HG03108 (cell line): ENCODE results near the gene FBXO41.

Experiments
- ATAC-seq: cut with Tn5 transposase; IDR thresholded peaks from one replicate; pipeline ENCODE4 v1.9.1; 2021; ENCODE audit warnings: moderate library complexity; ENCODE audit not compliant: unreplicated experiment

FBXO41 gene, protein sequence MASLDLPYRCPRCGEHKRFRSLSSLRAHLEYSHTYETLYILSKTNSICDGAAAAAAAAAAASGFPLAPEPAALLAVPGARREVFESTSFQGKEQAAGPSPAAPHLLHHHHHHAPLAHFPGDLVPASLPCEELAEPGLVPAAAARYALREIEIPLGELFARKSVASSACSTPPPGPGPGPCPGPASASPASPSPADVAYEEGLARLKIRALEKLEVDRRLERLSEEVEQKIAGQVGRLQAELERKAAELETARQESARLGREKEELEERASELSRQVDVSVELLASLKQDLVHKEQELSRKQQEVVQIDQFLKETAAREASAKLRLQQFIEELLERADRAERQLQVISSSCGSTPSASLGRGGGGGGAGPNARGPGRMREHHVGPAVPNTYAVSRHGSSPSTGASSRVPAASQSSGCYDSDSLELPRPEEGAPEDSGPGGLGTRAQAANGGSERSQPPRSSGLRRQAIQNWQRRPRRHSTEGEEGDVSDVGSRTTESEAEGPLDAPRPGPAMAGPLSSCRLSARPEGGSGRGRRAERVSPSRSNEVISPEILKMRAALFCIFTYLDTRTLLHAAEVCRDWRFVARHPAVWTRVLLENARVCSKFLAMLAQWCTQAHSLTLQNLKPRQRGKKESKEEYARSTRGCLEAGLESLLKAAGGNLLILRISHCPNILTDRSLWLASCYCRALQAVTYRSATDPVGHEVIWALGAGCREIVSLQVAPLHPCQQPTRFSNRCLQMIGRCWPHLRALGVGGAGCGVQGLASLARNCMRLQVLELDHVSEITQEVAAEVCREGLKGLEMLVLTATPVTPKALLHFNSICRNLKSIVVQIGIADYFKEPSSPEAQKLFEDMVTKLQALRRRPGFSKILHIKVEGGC

GRCh38 chr2:73284296-73285158 is at the start of gene FBXO41:
TSS of gene FBXO41 (minus strand) at chr2:73284478. CDS start at chr2:73269630, 14,848 bp downstream.
- ATAC-seq: peak; percentile 71

DNA sequence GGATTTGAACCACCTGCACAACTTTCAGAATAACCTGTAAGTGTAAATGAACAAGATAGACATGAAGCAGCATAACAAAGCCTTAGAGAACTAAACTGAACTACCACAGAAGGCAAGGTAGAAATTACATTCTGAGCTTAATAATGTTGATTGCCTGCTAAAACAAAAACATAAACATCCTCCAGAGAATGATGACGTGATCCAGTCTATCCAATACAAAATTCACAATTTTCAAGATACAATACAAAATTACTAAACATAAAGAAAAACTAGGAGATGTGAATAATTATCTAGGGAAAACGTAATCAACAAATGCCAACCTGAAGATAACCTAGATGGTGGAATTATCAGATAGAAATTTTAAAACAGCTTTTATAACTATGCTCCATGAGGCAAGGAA is 49.8 kb upstream of the FBXO41 start:
- no peak for ATAC-seq

- ATAC-seq: no peak
Observed at GRCh38 chr2:73333564-73333963, 49.3 kb upstream of the FBXO41 start.

GRCh38 chr2:73324126-73324725 is 39.9 kb upstream of the FBXO41 start:
- ATAC-seq: no peak

DNA sequence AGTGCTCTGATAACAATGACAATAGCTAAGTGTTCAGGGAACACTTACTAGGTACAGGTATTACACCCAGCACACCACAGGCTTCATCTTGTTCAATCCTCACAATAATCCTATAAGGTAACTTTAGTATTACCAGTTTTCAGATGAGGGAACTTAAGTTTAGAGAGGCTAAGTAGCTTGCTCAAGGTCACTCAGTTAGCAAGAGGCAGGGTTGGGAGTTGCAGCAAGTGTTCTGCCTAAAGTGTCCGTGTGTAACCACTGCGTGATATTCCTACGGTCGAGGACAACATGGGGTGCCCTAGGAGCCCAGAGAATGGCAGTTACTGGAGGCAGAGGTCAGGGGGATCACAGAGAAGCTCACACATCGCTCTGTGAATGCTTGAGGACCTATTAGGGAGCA is 39.3 kb upstream of the FBXO41 start:
- no peak for ATAC-seq

- no peak for ATAC-seq
Observed at GRCh38 chr2:73314441-73314840, 30.2 kb upstream of the FBXO41 start.

- no peak for ATAC-seq
Observed at GRCh38 chr2:73307720-73308119, 23.4 kb upstream of the FBXO41 start.

DNA sequence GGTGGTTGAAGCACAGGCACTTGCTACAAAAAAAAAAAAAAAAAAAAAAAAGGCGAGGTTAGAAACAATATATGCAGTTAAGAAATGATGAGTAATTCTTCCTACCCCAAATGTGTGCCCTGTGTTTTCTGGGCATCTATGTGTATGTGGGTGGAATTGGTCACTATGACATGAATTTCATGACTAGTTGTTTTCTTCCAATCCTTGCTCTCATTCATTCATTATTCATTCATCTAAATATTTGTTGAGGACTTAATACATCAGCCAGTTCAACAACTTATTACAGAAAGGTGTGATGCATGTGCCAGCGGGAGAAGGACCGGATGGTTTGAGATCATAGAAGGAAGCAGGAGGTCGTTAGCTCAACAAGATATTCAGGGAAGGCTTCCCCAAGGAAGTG is 17.4 kb upstream of the FBXO41 start:
- no peak for ATAC-seq

GRCh38 chr2:73300926-73301325 is 16.6 kb upstream of the FBXO41 start:
- no peak for ATAC-seq

DNA sequence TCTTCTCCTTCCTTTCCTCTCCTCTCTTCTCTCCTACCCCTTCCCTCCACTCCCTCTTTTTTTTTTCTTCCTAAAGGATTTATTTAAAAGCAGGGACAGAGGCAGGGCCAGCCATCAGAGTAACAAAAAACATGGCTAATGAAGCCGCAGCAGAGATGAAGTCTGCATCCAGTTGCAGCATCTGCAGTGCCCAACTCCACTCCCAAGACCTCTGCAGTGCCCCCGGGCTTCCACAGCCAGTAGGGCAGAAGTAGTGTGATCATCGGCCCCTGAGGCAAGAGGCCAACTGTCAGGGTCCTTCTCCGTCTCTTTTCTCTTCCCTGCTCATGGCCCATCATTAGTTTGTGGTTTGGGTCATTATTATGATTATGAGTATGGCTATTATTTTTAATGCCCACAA is 13.3 kb upstream of the FBXO41 start:
- no peak for ATAC-seq

GRCh38 chr2:73297151-73297559 is 12.9 kb upstream of the FBXO41 start:
- ATAC-seq: no peak

DNA sequence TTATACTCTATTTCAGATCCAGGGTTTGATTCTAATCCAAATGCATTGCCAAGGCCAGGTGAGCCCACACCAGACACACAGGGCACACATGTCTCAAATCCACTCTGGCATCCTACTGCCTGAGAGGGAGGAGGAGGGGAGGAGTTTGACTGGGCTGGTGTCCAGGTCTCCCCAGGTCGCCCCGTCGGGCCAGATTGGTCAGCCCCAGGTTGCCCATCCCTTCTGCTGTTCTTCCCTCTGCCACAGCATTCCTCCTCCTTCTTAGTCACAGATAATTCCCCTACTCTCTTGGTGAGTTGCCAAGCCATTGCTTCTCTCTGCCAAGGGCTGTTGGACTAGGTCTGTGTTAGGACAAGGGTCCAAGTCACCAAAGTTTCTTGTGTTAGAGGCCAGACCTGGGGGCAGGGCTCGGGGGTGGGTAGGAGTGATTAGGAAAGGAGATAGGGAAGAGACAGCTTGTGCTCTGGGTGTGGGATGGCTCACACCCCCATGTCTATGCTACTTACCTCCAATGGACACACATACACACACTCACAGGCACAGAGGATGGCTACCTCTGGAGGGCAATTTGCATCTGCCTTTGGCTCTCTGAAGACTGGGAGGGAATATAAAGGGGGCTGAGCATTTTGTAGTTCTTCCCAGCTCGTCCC is 11.6 kb upstream of the FBXO41 start:
- ATAC-seq: no peak

- ATAC-seq: no peak
Observed at GRCh38 chr2:73294239-73294638, 10.0 kb upstream of the FBXO41 start.

DNA sequence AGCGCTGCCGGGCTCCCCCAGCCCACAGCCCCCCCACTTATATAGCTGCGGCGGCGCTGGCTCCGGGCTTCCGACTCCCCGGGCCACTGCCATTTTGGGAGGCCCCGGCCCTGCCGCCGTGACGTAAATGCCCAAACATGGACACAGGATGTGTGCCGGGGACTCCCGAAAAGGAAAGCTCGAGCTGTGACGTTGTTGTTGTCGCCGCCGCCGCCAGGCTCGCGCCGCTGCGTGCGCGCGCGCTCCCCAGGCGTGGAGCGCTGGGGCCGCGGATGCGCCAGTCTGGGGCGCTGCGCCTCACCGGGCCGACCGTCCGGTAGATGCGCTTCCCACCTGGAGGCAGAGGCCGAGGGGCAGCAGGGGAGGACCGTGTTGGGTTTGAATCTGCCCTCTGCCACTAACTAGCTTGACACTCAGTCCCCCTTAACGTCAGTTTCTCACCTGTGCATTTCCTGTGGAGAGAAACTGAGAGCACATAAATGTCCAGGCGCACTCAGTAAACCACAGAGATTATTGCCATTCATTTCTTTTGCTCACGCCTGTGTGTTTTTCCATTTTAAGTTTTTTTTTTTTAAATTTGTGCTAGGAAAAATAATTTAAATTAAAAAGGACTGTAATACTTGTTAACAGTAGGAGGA is 9.4 kb upstream of the FBXO41 start, which contains the start of gene EGR4:
EGR4 (minus strand) TSS at position 15 of the 638 bp plus-strand sequence. CDS start 231 bp downstream, outside the sequence.
- peak; percentile 85 for ATAC-seq

DNA sequence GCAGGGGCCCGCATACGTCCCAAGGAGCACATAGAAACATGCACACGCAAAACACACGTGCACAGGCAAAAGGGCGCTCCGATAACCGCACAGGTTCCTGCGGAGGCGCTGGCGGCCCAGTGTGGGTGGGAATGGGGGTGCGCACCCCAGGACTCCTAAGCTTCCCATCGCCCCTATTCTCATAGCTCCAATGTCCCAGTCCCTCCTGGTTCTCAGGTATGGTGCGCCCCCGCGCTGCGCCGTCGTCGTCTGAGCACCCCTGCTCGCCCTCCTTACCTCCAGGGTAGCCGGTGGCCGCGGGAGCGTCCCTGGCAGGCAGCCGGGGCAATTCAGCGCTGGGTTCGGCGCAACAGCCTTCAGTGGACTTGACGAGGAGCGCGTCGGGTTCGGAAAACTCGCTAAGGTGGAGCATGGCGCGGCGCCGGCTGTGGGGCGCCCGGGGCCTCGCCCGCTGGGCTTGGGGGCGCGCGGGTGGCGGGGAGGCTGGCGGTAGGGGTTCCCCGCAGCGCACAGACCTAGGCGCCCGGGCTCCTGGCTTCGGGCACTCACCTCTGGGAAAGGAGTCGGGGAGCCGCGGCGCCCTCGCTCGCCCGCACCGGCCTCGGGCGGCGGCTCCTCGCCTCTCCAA is 8.7 kb upstream of the FBXO41 start:
- ATAC-seq: no peak

- ATAC-seq: no peak
Observed at GRCh38 chr2:73292316-73292905, 8.1 kb upstream of the FBXO41 start.

DNA sequence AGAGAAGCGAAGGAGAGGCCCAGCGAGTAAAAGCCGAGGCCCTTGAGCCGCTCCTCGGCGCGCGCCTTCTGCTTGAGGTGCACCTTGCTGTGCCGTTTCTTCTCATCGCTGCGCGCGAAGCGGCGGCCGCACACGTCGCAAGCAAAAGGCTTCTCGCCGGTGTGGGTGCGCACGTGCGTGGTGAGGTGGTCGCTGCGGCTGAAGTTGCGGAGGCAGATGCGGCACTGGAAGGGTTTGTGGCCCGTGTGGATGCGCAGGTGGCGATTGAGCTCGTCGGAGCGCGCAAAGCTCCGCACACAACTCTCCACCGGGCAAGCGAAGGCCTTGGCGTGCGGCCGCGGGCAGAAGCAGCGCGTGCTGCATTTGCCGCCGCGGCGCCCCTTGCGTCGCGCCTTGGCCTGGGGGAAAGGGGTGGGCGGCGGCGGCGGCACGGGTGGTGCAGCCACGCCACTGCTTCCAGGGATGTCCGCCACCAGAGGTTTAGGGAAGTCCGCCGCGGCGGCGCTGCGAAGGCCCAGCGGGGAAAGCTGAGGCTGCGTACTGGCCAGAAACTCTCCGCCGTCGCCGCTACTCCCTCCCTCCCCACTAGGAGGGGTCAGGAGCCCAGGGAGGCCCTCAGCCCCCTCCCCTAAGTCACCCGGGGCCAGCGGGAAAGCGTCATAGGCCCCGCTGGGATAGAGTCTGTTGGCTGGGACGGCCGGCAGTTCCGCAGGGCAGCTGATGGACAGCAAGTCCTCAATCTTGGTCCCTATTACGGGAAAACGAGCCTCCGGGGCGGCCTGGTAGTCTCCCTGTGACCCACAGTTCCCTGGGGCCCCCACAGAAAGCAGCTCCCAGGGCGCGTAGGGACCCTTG is 7.4 kb upstream of the FBXO41 start:
- no peak for ATAC-seq

- no peak for ATAC-seq
Observed at GRCh38 chr2:73291093-73291460, 6.8 kb upstream of the FBXO41 start.
